ENCODE data around the gene GLRA3.
"Not testable (repeated sequence)": the region's sequence is repeated elsewhere in the genome, so short reads cannot be mapped to it uniquely, and the experiment has no call there.

GLRA3 gene

GRCh38 chr4:174650711-174651355 is 178.2 kb downstream of the GLRA3 start:
- DNase-seq, result no peak

GRCh38 chr4:174648812-174649211 is 180.2 kb downstream of the GLRA3 start:
- DNase-seq, result no peak

- no peak for DNase-seq
These were observed 182.7 kb downstream of the GLRA3 start for GRCh38 chr4:174646326-174646725.

- no peak for DNase-seq
These were observed 188.9 kb downstream of the GLRA3 start for GRCh38 chr4:174640146-174640545.

- no peak for DNase-seq
These were observed 193.3 kb downstream of the GLRA3 start for GRCh38 chr4:174635732-174636131.

- DNase-seq, result no peak
These were observed 195.6 kb downstream of the GLRA3 start for GRCh38 chr4:174633399-174633798.

- DNase-seq, result peak in 1 of 2 donors; percentile 44
These were observed 196.9 kb downstream of the GLRA3 start for GRCh38 chr4:174631901-174632758.

GRCh38 chr4:174629907-174630450 is 199.1 kb downstream of the GLRA3 start:
- DNase-seq, result not testable (repeated sequence)

- no peak for DNase-seq
These were observed 199.8 kb downstream of the GLRA3 start for GRCh38 chr4:174629265-174629664.

- DNase-seq, result no peak
These were observed 200.9 kb downstream of the GLRA3 start for GRCh38 chr4:174628191-174628590.

- no peak for DNase-seq
These were observed 201.6 kb downstream of the GLRA3 start for GRCh38 chr4:174627473-174627872.

GRCh38 chr4:174626342-174627008 is 202.6 kb downstream of the GLRA3 start:
- no peak for DNase-seq

GRCh38 chr4:174616661-174617060 is 212.4 kb downstream of the GLRA3 start:
- no peak for DNase-seq

GRCh38 chr4:174613979-174614378 is 215.1 kb downstream of the GLRA3 start:
- DNase-seq, result no peak

GRCh38 chr4:174611792-174612191 is 217.3 kb downstream of the GLRA3 start:
- DNase-seq, result no peak

GRCh38 chr4:174607792-174608191 is 221.3 kb downstream of the GLRA3 start:
- DNase-seq, result no peak

GRCh38 chr4:174604198-174604597 is 224.8 kb downstream of the GLRA3 start:
- DNase-seq, result peak in 1 of 2 donors; percentile 7

- no peak for DNase-seq
These were observed 228.7 kb downstream of the GLRA3 start for GRCh38 chr4:174600391-174600790.

- no peak for DNase-seq
These were observed 230.2 kb downstream of the GLRA3 start for GRCh38 chr4:174598800-174599199.

GRCh38 chr4:174596513-174596912 is 232.5 kb downstream of the GLRA3 start:
- no peak for DNase-seq

GRCh38 chr4:174595141-174595929 is 233.7 kb downstream of the GLRA3 start:
- no peak for DNase-seq

- no peak for DNase-seq
These were observed 235.3 kb downstream of the GLRA3 start for GRCh38 chr4:174593701-174594100.

- no peak for DNase-seq
These were observed 236.1 kb downstream of the GLRA3 start for GRCh38 chr4:174592985-174593335.
